Cardiac muscle cell (in vitro differentiated cells and primary cell): Measurements from ENCODE around the gene TAL2. TPM values are rescaled to one million over a fixed set of nuclear protein-coding genes. Genes with fewer than 3 reads are reported as not detected.

Source experiments
- DNase-seq, 2 donors: peaks; one replicate each; pipeline versions ENCODE4 v3.0.0 to v3.0.0-alpha.2; 2010 to 2017; ENCODE audit warnings: low read depth in 1 of 2, low spot score in 1 of 2
- H3K27ac ChIP-seq: fragments of 200-600 bp; sonication (generic); 2 replicates; pipeline ENCODE4 v1.5.1; 2016
- H3K27me3 ChIP-seq: fragments of 200-600 bp; sonication (generic); 2 replicates; pipeline ENCODE4 v1.6.0; 2016; ENCODE audit warnings: control low read depth
- H3K36me3 ChIP-seq: fragments of 200-600 bp; sonication (generic); 2 replicates; pipeline ENCODE4 v1.5.1; 2016; ENCODE audit warnings: control low read depth
- H3K4me1 ChIP-seq: fragments of 200-600 bp; sonication (generic); 2 replicates; pipeline ENCODE4 v1.8.1; 2017; ENCODE audit warnings: low read depth, mild to moderate bottlenecking, mixed run types
- H3K4me3 ChIP-seq: fragments of 200-600 bp; sonication (generic); 2 replicates; pipeline ENCODE4 v1.5.1; 2016; ENCODE audit warnings: mild to moderate bottlenecking
- H3K9me3 ChIP-seq: fragments of 200-600 bp; sonication (generic); 2 replicates; pipeline ENCODE4 v1.5.1; 2017; ENCODE audit warnings: low read depth, mild to moderate bottlenecking, control low read depth
- CTCF ChIP-seq: IDR thresholded peaks from 2 replicates; pipeline ENCODE4 v1.5.1; 2012; ENCODE audit warnings: low read depth, mild to moderate bottlenecking, low read length
- polyA plus RNA-seq: library from polyadenylated mRNA; unstranded; fragments of >200 nt; fragmentation: Nextera tagmentation; extraction: Ambion mirVana; gene quantifications from 2 replicates; pipeline ENCODE4 v1.2.1, GENCODE V29; 2016
- total RNA-seq: library from RNA; depleted of rRNA; stranded (reverse); fragments of >200 nt; gene quantifications from 2 replicates; pipeline ENCODE4 v1.2.3, GENCODE V29; 2016

The TAL2 gene
- total and polyA plus RNA-seq, 2 experiments from 2014 or later: 0.73 TPM; not detected in 1

- Histone ChIP-seq H3K9me3 (no peaks in the 10 kb centered on the region), H3K4me1 (peaks cover 6% of the 10 kb centered on the region), H3K27me3 (peaks cover 40% of the 10 kb centered on the region), H3K4me3 (peak overlapping the region; percentile 89), H3K36me3 (no peaks in the 10 kb centered on the region), H3K27ac (no peak overlapping the region)
- no peak for DNase-seq
- no peak for TF ChIP-seq CTCF
Measured at GRCh38 chr9:105693435-105694189, 31.4 kb downstream of the TAL2 start.

GRCh38 chr9:105694190-105694847 is 32.1 kb downstream of the TAL2 start, which contains the start of gene TMEM38B:
TSS of gene TMEM38B (plus strand) at chr9:105694541. CDS start at chr9:105694661, 120 bp downstream.
- Histone ChIP-seq H3K4me1 (peaks cover 6% of the 10 kb centered on the region), H3K9me3 (no peaks in the 10 kb centered on the region), H3K4me3 (peak within 1 kb of the TSS; percentile 89), H3K27me3 (peaks cover 40% of the 10 kb centered on the region), H3K27ac (no peak within 1 kb of the TSS), H3K36me3 (no peaks in the 10 kb centered on the region)
- DNase-seq: peak; percentile 84 to 93
- no peak for TF ChIP-seq CTCF

GRCh38 chr9:105694848-105695581 is 32.8 kb downstream of the TAL2 start:
- no peak for TF ChIP-seq CTCF
- H3K27ac ChIP-seq: no peak overlapping the region
- peak; percentile 63 to 68 for DNase-seq

GRCh38 chr9:105696219-105696793 is 34.0 kb downstream of the TAL2 start:
- Histone ChIP-seq H3K36me3 (no peaks in the 10 kb centered on the region), H3K27me3 (peaks cover 34% of the 10 kb centered on the region), H3K4me3 (no peak overlapping the region), H3K27ac (no peak overlapping the region), H3K4me1 (peaks cover 13% of the 10 kb centered on the region), H3K9me3 (no peaks in the 10 kb centered on the region)
- DNase-seq: no peak
- no peak for TF ChIP-seq CTCF

More at GRCh38 chr9:105694848-105695581, 32.8 kb downstream of the TAL2 start:
- peak overlapping the region; percentile 89 for H3K4me3 ChIP-seq
- H3K36me3 ChIP-seq: no peaks in the 10 kb centered on the region
- H3K4me1 ChIP-seq: peaks cover 6% of the 10 kb centered on the region
- H3K27me3 ChIP-seq: peaks cover 38% of the 10 kb centered on the region
- H3K9me3 ChIP-seq: no peaks in the 10 kb centered on the region

- Histone ChIP-seq H3K4me3 (no peak overlapping the region), H3K36me3 (no peaks in the 10 kb centered on the region), H3K9me3 (no peaks in the 10 kb centered on the region), H3K27me3 (peaks cover 19% of the 10 kb centered on the region), H3K4me1 (peaks cover 13% of the 10 kb centered on the region), H3K27ac (no peak overlapping the region)
- no peak for DNase-seq
- TF ChIP-seq CTCF: no peak
Measured at GRCh38 chr9:105697871-105698270, 35.6 kb downstream of the TAL2 start.
